Caco-2 (cell line): ENCODE results near the gene DPP10. TPM values are rescaled to one million over a fixed set of nuclear protein-coding genes. Genes with fewer than 3 reads are reported as not detected.

Experiments used
- BruUV-seq: library from RNA; stranded (reverse); fragments of 400-500 nt; replicated peaks from 2 replicates; lab custom pipeline; 2021; lab: Mats Ljungman, UMichigan
- CTCF ChIA-PET: fragments of 300-600 bp; sonication (Branson Sonifier 250); formaldehyde crosslinking; loops from one replicate; lab custom pipeline; 2022; ENCODE audit warnings: antibody characterized with exemption; lab: Charles Lee
- POLR2A ChIA-PET: fragments of 300-600 bp; sonication (Branson Sonifier 250); formaldehyde crosslinking; loops from one replicate; lab custom pipeline; 2022; ENCODE audit warnings: antibody characterized with exemption; lab: Charles Lee
- DNase-seq, 2 experiments: peaks; one replicate each; pipeline versions ENCODE4 v3.0.0 to v3.0.0-alpha.2; 2020 to 2022
- H3K27me3 ChIP-seq: replicated peaks from 2 replicates; pipeline ENCODE4 v1.6.0; 2011; ENCODE audit warnings: low read length; ENCODE audit not compliant: control insufficient read depth, insufficient read depth
- H3K36me3 ChIP-seq: 2 replicates; pipeline ENCODE4 v1.5.1; 2011; ENCODE audit warnings: low read length; ENCODE audit not compliant: control insufficient read depth, insufficient read depth
- H3K4me1 ChIP-seq: fragments of 250-450 bp; sonication (Bioruptor Pico); 2 replicates; pipeline ENCODE4 v1.5.1; 2020; ENCODE audit warnings: mild to moderate bottlenecking
- H3K4me3 ChIP-seq: 2 replicates; pipeline ENCODE4 v1.5.1; 2011; ENCODE audit warnings: low read depth, mild to moderate bottlenecking, control low read depth, low read length
- H3K9me3 ChIP-seq: fragments of 250-450 bp; sonication (Bioruptor Pico); 2 replicates; pipeline ENCODE4 v1.5.1; 2020; ENCODE audit warnings: mild to moderate bottlenecking, moderate library complexity
- H3K27ac Mint-ChIP-seq: one replicate; pipeline ENCODE4 v1.8.0; 2022; ENCODE audit warnings: mixed read lengths; ENCODE audit not compliant: unreplicated experiment
- H3K27me3 Mint-ChIP-seq: one replicate; pipeline ENCODE4 v1.8.0; 2022; ENCODE audit warnings: mixed read lengths; ENCODE audit not compliant: insufficient read depth, unreplicated experiment
- H3K36me3 Mint-ChIP-seq: one replicate; pipeline ENCODE4 v1.8.0; 2022; ENCODE audit warnings: mild to moderate bottlenecking, mixed read lengths; ENCODE audit not compliant: insufficient read depth, unreplicated experiment
- H3K4me1 Mint-ChIP-seq: one replicate; pipeline ENCODE4 v1.8.0; 2022; ENCODE audit warnings: low read depth, mixed read lengths; ENCODE audit not compliant: unreplicated experiment
- H3K4me3 Mint-ChIP-seq: one replicate; pipeline ENCODE4 v1.8.0; 2022; ENCODE audit warnings: mild to moderate bottlenecking, moderate library complexity, mixed read lengths; ENCODE audit not compliant: unreplicated experiment
- H3K9me3 Mint-ChIP-seq: one replicate; pipeline ENCODE4 v1.8.0; 2022; ENCODE audit warnings: mixed read lengths; ENCODE audit not compliant: unreplicated experiment
- intact Hi-C: fragments of 100-400 bp; cut with micrococcal nuclease; formaldehyde crosslinking; loops from one replicate; pipeline ENCODE4 v1.10.0; 2022; ENCODE audit not compliant: unreplicated experiment
- total RNA-seq: library from RNA; stranded (reverse); gene quantifications from 2 replicates; pipeline ENCODE4 v1.2.3, GENCODE V29; 2022
- TF ChIP-seq, protein P1 (sequence below), 2 experiments: fragments of 200-600 bp in 1 of 2; IDR thresholded peaks; 1 replicate in 1 of 2; 2 replicates in 1 of 2; pipeline versions ENCODE4 v1.5.1 to v1.8.0; 2011 to 2022; ENCODE audit warnings: antibody characterized with exemption in 1 of 2, control low read depth in 1 of 2, inconsistent platforms in 1 of 2, low read depth in 1 of 2, low read length in 1 of 2, mild to moderate bottlenecking in 1 of 2, moderate library complexity in 1 of 2; ENCODE audit not compliant: insufficient read depth in 1 of 2, severe bottlenecking in 1 of 2, unreplicated experiment in 1 of 2

The DPP10 gene
- total RNA-seq, 1 experiment from 2014 or later: not detected

DNA sequence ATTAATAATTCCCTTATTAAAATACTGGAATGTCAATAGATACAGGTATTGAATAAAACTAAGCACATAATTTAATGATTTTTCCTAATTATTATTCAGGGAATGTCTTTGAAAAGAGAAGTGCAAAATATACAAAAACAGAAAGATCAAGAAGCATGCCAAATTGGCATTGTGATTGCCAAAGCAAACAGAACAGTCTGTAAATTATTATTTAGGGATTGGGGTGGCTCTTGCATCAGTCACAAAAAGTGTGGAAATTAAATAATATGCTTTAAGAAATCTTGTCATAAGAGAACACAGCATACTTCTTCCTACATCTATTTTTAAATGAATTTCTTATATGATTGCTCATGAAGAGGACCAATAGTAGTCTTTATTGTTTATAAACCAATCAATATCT lies 1211.9 kb downstream of the DPP10 start:
- BruUV-seq: no TSS peak
- Mint-ChIP-seq H3K4me3 (no peak overlapping the region), H3K4me1 (no peaks in the 10 kb centered on the region), H3K27me3 (no peaks in the 10 kb centered on the region), H3K9me3 (no peaks in the 10 kb centered on the region), H3K36me3 (no peaks in the 10 kb centered on the region), H3K27ac (no peak overlapping the region)
- DNase-seq: no peak
- Histone ChIP-seq H3K9me3 (no peaks in the 10 kb centered on the region), H3K4me3 (no peak overlapping the region), H3K4me1 (no peaks in the 10 kb centered on the region), H3K27me3 (no peaks in the 10 kb centered on the region), H3K36me3 (no peaks in the 10 kb centered on the region)
- TF ChIP-seq, protein P1, sequence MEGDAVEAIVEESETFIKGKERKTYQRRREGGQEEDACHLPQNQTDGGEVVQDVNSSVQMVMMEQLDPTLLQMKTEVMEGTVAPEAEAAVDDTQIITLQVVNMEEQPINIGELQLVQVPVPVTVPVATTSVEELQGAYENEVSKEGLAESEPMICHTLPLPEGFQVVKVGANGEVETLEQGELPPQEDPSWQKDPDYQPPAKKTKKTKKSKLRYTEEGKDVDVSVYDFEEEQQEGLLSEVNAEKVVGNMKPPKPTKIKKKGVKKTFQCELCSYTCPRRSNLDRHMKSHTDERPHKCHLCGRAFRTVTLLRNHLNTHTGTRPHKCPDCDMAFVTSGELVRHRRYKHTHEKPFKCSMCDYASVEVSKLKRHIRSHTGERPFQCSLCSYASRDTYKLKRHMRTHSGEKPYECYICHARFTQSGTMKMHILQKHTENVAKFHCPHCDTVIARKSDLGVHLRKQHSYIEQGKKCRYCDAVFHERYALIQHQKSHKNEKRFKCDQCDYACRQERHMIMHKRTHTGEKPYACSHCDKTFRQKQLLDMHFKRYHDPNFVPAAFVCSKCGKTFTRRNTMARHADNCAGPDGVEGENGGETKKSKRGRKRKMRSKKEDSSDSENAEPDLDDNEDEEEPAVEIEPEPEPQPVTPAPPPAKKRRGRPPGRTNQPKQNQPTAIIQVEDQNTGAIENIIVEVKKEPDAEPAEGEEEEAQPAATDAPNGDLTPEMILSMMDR (IDR thresholded peaks at IDR 0.05; ENCODE audit: insufficient read depth in 1 of 2, low read depth in 1 of 2, low read length in 1 of 2, severe bottlenecking in 1 of 2, unreplicated experiment in 1 of 2): no peak
- ChIA-PET CTCF (no interaction called here), POLR2A (no interaction called here)
- intact Hi-C loops: no loop called here

DNA sequence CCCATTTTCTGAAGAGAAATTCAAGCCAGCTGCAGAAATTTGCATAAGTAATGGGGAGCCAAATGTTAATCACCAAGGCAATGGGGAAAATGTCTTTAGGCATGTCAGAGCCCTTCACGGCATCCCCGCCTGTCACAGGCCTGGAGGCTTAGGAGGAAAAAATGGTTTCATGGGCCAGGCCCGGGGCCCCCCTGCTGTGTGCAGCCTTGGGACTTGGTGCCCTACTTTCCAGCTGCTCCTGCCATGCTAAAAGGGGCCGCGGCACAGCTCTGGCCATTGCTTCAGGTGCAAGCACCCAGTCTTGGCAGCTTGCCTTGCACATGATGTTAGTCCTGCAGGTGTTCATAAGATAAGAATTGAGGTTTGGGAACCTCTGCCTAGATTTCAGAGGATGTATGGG lies 1235.7 kb downstream of the DPP10 start:
- no peaks in the 10 kb centered on the region for H3K4me1 ChIP-seq
- no peak overlapping the region for H3K4me3 ChIP-seq
- BruUV-seq: no TSS peak
- H3K36me3 ChIP-seq: no peaks in the 10 kb centered on the region
- ChIA-PET CTCF (no interaction called here), POLR2A (no interaction called here)
- Mint-ChIP-seq H3K27me3 (no peaks in the 10 kb centered on the region), H3K9me3 (peaks cover 31% of the 10 kb centered on the region), H3K27ac (no peak overlapping the region), H3K36me3 (no peaks in the 10 kb centered on the region), H3K4me3 (no peak overlapping the region), H3K4me1 (no peaks in the 10 kb centered on the region)
- no peak for DNase-seq
- TF ChIP-seq, protein P1 (IDR thresholded peaks at IDR 0.05; ENCODE audit: insufficient read depth in 1 of 2, low read depth in 1 of 2, low read length in 1 of 2, severe bottlenecking in 1 of 2, unreplicated experiment in 1 of 2): no peak
- H3K9me3 ChIP-seq: peaks cover 15% of the 10 kb centered on the region; the same call in 1 of the 2 replicates
- intact Hi-C loops: no loop called here
- H3K27me3 ChIP-seq: no peaks in the 10 kb centered on the region

DNA sequence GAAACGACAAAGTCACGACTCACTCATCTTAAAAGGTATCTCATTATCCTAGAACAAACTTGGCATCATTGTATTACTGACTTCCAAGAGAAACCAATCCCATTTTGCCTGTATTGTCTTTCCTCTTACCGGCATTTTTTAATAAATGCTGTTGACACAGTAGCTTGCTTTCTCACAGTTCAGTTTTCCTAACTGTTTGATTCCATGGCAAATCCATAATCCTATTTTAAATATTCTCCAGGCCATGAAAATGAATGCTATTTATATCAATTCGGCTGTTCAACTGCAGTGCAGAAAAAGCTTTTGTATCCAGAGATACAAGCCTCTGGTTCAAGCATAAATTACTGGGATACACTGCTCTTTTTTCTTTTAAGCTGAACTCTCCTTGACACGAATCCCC lies 1241.9 kb downstream of the DPP10 start:
- Mint-ChIP-seq H3K36me3 (no peaks in the 10 kb centered on the region), H3K27me3 (no peaks in the 10 kb centered on the region), H3K4me1 (no peaks in the 10 kb centered on the region), H3K27ac (no peak overlapping the region), H3K9me3 (peaks cover 7% of the 10 kb centered on the region), H3K4me3 (no peak overlapping the region)
- CTCF ChIA-PET: no interaction called here
- Histone ChIP-seq H3K9me3 (no peaks in the 10 kb centered on the region), H3K36me3 (no peaks in the 10 kb centered on the region), H3K4me3 (no peak overlapping the region), H3K4me1 (no peaks in the 10 kb centered on the region), H3K27me3 (no peaks in the 10 kb centered on the region)
- BruUV-seq: no TSS peak
- intact Hi-C loops: no loop called here
- no peak for DNase-seq
- POLR2A ChIA-PET: no interaction called here
- TF ChIP-seq, protein P1 (IDR thresholded peaks at IDR 0.05; ENCODE audit: insufficient read depth in 1 of 2, low read depth in 1 of 2, low read length in 1 of 2, severe bottlenecking in 1 of 2, unreplicated experiment in 1 of 2): no peak
